OCI-LY7 (cell line): ENCODE data around the gene DLX1. TPM values are rescaled to one million over a fixed set of nuclear protein-coding genes. Genes with fewer than 3 reads are reported as not detected.

Experiments used
- BruUV-seq: library from RNA; stranded (reverse); fragments of 400-500 nt; replicated peaks from 2 replicates; lab custom pipeline; 2021; lab: Mats Ljungman, UMichigan
- CTCF ChIA-PET: fragments of 300-600 bp; sonication (Branson Sonifier 250); formaldehyde crosslinking; loops from one replicate; lab custom pipeline; 2022; ENCODE audit warnings: antibody characterized with exemption; ENCODE audit not compliant: unreplicated experiment; lab: Charles Lee
- POLR2A ChIA-PET: fragments of 300-600 bp; sonication (Branson Sonifier 250); formaldehyde crosslinking; loops from one replicate; lab custom pipeline; 2022; ENCODE audit warnings: antibody characterized with exemption; lab: Charles Lee
- DNase-seq: peaks from one replicate; pipeline ENCODE4 v3.0.0-alpha.2; 2015; ENCODE audit warnings: low spot score
- H2AFZ ChIP-seq: fragments of 200-600 bp; sonication (generic), shearing (Covaris generic); 2 replicates; pipeline ENCODE4 v1.6.1; 2014; ENCODE audit warnings: mild to moderate bottlenecking, antibody characterized with exemption, low read length, moderate library complexity
- H3K27ac ChIP-seq: fragments of 200-600 bp; sonication (generic); 2 replicates; pipeline ENCODE4 v1.5.1; 2014; ENCODE audit warnings: mixed run types, low read depth, mild to moderate bottlenecking, moderate library complexity, low read length, inconsistent platforms; ENCODE audit not compliant: poor library complexity, severe bottlenecking
- H3K36me3 ChIP-seq: fragments of 200-600 bp; sonication (generic); 2 replicates; pipeline ENCODE4 v1.6.1; 2014; ENCODE audit warnings: mild to moderate bottlenecking, antibody characterized with exemption, low read length, moderate library complexity, mixed read lengths; ENCODE audit not compliant: insufficient read depth
- H3K4me1 ChIP-seq: fragments of 200-600 bp; sonication (generic); 2 replicates; pipeline ENCODE4 v1.5.1; 2014; ENCODE audit warnings: mild to moderate bottlenecking, low read length; ENCODE audit not compliant: insufficient read depth, poor library complexity, severe bottlenecking
- H3K4me2 ChIP-seq: fragments of 200-600 bp; sonication (generic); 2 replicates; pipeline ENCODE4 v1.6.1; 2014; ENCODE audit warnings: mild to moderate bottlenecking, low read length
- H3K4me3 ChIP-seq: fragments of 200-600 bp; sonication (generic); 2 replicates; pipeline ENCODE4 v1.5.1; 2014; ENCODE audit warnings: mild to moderate bottlenecking, low read depth, low read length; ENCODE audit not compliant: poor library complexity, severe bottlenecking
- H3K79me2 ChIP-seq: fragments of 200-600 bp; sonication (generic); 2 replicates; pipeline ENCODE4 v1.6.1; 2016; ENCODE audit warnings: low read depth, mild to moderate bottlenecking, low read length, moderate library complexity, mixed read lengths; ENCODE audit not compliant: insufficient read depth
- H3K9me2 ChIP-seq: fragments of 200-600 bp; sonication (generic); 2 replicates; pipeline ENCODE4 v1.6.1; 2016; ENCODE audit warnings: mild to moderate bottlenecking, low read length, mixed read lengths; ENCODE audit not compliant: insufficient read depth
- H3K9me3 ChIP-seq: fragments of 200-600 bp; sonication (generic); 2 replicates; pipeline ENCODE4 v1.6.1; 2014; ENCODE audit warnings: mild to moderate bottlenecking, mixed run types, low read length, mixed read lengths
- H4K20me1 ChIP-seq: fragments of 200-600 bp; sonication (generic); 2 replicates; pipeline ENCODE4 v1.6.1; 2014; ENCODE audit warnings: mild to moderate bottlenecking, antibody characterized with exemption, low read length, moderate library complexity, mixed read lengths; ENCODE audit not compliant: insufficient read depth
- CTCF ChIP-seq: fragments of 200-600 bp; sonication (generic); conservative IDR thresholded peaks from 2 replicates; pipeline ENCODE4 v1.5.1; 2014; ENCODE audit warnings: mild to moderate bottlenecking, antibody characterized with exemption, low read length, moderate library complexity, mixed read lengths
- EZH2phosphoT487 ChIP-seq: fragments of 200-600 bp; sonication (generic); IDR thresholded peaks from 2 replicates; pipeline ENCODE4 v1.6.1; 2018; ENCODE audit warnings: low read depth, borderline replicate concordance, mild to moderate bottlenecking, mixed run types, antibody characterized with exemption, low read length, moderate library complexity, mixed read lengths
- intact Hi-C: fragments of 100-400 bp; cut with micrococcal nuclease; formaldehyde crosslinking; loops from one replicate; pipeline ENCODE4 v1.10.0; 2022; ENCODE audit not compliant: unreplicated experiment
- total RNA-seq, 2 experiments: library from RNA; depleted of rRNA in 1 of 2; stranded (reverse); fragments of >200 nt in 1 of 2; shearing (Covaris generic) in 1 of 2; gene quantifications; 2 replicates each; pipeline ENCODE4 v1.2.3, GENCODE V29; 2014 to 2022

The DLX1 gene
- total RNA-seq, 2 experiments from 2014 or later = not detected

GRCh38 chr2:172084645-172085459, 455 bp upstream of the DLX1 start:
- BruUV-seq = no TSS peak
- no peaks in the 10 kb centered on the region for H3K36me3 ChIP-seq
- intact Hi-C loops = no loop called here
- H3K9me3 ChIP-seq = no peaks in the 10 kb centered on the region
- no peaks in the 10 kb centered on the region for H4K20me1 ChIP-seq
- no peak for TF ChIP-seq CTCF
- TF ChIP-seq EZH2phosphoT487 = no peak
- H3K4me2 ChIP-seq = peak overlapping the region; percentile 62
- ChIA-PET POLR2A (interaction anchor here (1.0 kb wide), 1 partner anchor 19 kb away, joined by 3 read pairs; the partner anchor contains the start of gene DLX2), CTCF (interaction anchor here (0.5 kb wide), 1 partner anchor 14 kb away, joined by 4 read pairs; no protein-coding TSS in a partner anchor)
- peak overlapping the region; percentile 16; the same call in 1 of the 2 replicates for H2AFZ ChIP-seq
- peak overlapping the region; percentile 64 for H3K4me3 ChIP-seq
- no peaks in the 10 kb centered on the region for H3K9me2 ChIP-seq
- peak; percentile 77 for DNase-seq
- no peak overlapping the region for H3K27ac ChIP-seq
- H3K79me2 ChIP-seq = no peaks in the 10 kb centered on the region
- peaks cover 6% of the 10 kb centered on the region for H3K4me1 ChIP-seq

GRCh38 chr2:172086241-172087206, 1.2 kb downstream of the DLX1 start:
- no peaks in the 10 kb centered on the region for H3K79me2 ChIP-seq
- no peak overlapping the region for H2AFZ ChIP-seq
- TF ChIP-seq CTCF = no peak
- no peak for TF ChIP-seq EZH2phosphoT487
- H3K4me1 ChIP-seq = peaks cover 6% of the 10 kb centered on the region
- POLR2A ChIA-PET = no interaction called here
- H3K27ac ChIP-seq = no peak overlapping the region
- no peaks in the 10 kb centered on the region for H4K20me1 ChIP-seq
- peak; percentile 24 for DNase-seq
- peak overlapping the region; percentile 64 for H3K4me3 ChIP-seq
- H3K9me3 ChIP-seq = no peaks in the 10 kb centered on the region
- peak overlapping the region; percentile 62 for H3K4me2 ChIP-seq
- H3K9me2 ChIP-seq = no peaks in the 10 kb centered on the region
- BruUV-seq = no TSS peak
- intact Hi-C loops = no loop called here
- no peaks in the 10 kb centered on the region for H3K36me3 ChIP-seq
- CTCF ChIA-PET = no interaction called here
